NCI-H2196 (cell line): Measurements from ENCODE around the gene MAP4K2.

ENCODE experiments used
- DNase-seq: peaks from one replicate; lab custom pipeline; 2025; ENCODE audit not compliant: unreplicated experiment; lab: John Stamatoyannopoulos, UW

MAP4K2 gene

DNA sequence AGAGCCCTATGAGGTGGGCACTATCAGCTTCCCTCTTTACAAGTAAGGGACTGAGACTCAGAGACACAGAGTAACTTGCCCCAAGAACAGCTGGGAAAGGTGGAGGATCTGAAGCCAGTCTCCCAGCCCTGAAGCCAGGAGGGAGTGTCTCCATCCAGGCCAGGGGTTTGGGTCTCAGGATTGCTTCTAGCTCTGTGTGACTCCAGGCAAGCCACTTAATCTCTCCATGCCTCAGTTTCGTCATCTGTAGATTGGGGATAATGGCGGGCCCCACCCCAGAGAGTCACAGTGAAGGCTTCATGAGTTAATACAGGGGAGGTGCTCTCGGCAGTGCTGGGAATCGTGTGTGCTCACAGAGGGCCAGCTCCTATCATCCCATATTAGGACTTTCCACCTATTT is 10.5 kb downstream of the MAP4K2 start:
- no peak for DNase-seq

DNA sequence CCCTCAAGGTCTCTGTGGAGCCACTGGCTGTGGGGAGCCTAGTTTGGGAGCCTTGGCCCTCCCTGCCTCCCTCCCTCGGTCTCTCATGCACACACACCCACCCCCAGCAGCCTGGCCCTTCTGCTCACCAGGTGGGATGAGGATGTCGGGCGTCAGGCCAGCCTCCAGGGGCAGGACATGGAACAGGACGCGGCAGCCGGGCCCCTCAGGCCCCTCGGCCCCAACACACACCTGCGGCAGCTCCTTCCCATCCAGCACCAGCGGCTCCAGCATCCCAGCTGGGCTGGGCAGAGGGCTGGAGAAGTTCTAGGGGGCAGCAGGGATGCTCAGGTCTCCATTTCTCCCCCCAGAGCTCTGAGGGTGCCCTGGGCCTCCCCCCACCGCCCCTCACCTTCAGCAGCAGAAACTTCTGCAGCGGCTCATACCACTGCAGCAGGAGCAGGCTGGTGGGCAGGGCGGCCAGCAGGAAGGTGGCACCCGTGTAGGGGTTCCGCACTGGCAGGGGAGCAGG is 11.2 kb downstream of the MAP4K2 start:
- DNase-seq: no peak

DNA sequence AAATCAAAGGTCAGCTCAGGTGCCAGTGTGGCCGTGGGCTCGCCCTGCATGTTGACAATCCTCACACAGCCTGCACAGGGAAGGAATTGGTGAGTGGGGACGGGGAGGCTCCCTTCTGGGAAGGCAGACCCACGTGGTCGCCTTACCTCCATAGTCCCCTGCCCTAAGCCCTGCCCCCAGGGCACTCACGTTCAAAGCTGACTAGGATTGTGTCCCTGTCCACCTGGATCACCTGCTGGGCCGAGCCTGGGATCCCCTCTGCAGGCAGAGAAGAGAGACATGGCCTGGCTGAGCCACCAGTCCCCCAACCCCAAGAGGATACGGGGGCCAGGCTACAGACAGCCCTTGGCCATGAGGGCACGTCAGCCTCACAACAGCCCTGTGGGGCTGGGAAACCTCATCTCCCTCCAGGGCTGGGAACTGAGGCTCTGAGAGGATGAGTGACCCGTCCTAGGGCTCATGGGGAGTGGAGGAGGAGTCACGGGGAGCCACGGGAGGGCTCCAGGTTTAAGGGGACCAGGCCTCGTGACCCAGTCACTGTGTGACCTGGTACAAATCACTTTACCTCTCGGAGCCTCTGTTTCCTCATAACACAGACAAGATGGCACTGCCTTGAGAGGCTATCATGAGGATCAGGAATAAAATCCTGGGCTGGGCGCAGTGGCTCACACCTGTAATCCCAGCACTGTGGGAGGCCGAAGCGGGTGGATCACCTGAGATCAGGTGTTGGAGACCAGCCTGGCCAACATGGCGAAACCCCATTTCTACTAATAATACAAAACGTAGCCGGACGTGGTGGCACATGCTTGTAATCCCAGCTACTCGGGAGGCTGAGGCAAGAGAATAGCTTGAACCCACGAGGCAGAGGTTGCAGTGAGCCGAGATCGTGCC is 12.6 kb downstream of the MAP4K2 start:
- DNase-seq: no peak

- no peak for DNase-seq
Observed at GRCh38 chr11:64789331-64790204, 13.4 kb downstream of the MAP4K2 start.

DNA sequence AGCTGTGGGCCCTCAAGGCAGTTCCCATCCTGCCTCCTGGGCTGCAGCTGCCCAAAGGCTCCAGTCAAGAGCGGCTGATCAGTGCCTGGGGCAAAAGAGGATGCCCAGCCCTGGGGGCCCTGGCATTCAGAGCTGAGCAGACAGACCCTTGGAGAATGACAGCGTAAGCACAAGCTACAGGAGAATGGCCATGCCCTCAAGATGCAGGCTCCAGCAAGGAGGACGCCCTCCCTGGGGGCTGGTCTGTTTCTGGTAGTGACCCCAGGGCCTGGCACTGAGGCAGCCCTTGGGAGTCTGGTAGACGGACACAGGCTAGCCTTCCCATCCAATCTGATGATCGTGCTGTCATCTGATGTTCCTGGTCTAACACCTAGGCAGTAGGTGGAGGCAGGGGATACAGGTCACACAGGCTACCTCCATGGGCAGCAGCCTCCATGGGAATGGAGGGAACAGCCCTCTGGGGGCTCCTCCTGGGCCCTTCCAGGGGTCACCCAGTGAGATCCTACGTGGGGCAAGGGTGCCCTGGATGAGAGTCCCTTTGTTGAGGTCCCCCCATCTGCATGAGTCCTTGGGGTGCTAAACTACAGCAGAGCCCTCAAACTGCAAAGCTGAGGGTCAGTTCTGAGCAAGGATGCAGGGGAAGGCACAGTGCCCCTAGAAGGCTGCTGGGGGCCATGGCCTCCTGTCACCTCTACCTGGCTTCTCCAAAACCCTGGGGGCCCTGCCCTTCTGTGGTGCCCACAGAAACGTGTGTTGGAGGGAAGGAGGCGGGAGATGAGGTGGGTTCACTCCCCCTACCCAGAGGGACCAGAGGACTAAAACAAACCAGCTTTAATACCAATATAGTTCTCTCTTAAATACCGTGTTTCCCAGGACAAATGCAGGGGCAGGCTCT is 14.4 kb downstream of the MAP4K2 start:
- DNase-seq: no peak

DNA sequence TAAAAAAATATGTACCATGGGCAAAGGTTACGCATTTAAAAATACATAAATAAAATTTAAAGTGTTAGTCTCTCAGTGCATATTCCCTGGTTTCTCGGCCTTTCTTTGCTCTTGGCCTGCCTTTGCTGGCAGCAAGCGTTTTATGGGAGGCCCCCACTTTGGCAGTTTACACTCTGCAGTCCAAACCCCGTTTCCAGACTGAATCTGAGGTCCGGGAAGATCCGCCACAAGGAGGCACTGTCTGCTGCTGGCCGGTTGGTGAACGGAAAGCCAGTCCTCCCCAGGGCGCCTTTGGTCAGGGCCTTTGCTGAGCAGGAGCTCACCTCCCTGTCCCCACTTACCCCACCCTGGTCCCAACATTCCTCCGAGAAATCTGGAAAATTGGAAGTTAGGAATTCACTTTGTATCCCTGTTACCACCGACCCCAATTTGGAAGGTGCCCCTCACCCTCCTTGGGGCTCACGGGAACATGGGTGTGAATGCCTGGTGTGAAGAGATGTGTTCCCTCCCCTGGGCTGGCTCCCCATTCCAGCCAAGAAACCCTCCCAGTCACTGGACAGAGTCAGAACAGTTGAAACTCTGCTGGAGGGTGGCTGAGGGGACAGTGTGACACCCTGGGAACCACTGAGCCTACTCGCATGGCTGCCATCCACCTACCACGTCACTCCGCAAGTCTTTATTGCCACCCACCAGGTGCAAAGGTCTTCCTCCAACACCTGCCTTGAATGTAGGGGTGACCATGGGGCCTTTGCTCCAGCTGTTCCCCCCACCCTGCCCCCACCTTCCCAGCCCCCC is 15.3 kb downstream of the MAP4K2 start:
- peak; percentile 48 for DNase-seq

- DNase-seq: no peak
Observed at GRCh38 chr11:64786308-64786707, 16.7 kb downstream of the MAP4K2 start.

DNA sequence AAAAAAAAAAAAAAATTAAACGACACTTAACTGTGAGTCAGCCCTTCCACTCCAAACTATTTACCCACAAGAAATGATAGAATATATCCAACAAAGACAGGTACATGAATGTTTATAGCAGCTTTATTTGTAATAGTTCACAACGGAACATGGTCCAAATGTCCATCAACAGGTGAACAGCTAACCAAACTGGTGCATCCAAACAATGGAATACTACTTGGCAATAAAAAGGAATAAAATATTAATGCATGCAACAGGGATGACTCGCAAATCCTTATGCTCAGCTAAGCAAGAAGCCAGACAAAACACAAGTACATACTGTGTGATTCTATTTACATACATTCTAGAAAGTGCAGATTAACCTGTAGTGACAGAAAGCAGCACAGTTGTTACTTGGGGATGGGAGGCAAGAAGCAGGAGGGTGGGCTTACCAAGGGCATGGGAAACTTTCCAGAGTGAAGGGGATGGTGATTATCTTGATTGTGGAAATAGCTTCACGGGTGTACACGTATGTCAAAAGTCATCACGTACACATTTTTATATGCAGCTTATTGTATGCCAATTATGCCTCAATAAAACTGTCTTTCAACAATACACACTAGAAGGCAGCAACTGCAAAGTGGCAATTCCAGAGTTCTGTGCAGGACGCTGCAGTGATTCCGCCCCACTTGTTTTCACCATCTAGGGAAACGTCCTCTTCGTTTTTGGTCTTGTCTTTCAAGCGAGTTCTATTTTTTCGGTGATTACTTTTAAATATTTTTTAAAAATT is 18.0 kb downstream of the MAP4K2 start:
- DNase-seq: no peak

- peak; percentile 100 for DNase-seq
Observed at GRCh38 chr11:64778473-64779298, 24.3 kb downstream of the MAP4K2 start, which contains the start of gene SF1. Gene SF1, minus strand, starts transcription at chr11:64778542. Its CDS starts 150 bp downstream, at chr11:64778392.

DNA sequence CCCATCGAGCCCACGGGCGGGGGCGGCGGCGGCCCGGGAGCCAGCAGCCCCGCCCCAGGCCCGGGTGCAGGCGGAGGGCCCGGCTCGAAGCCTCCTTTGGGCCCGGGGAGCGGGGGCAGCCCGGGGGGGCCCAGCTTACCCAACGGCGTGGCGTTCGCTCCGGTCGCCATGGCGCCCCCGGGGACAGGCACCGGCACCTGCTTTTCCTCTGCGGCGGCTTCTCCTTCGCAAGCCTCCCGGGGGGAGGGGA is 24.9 kb downstream of the MAP4K2 start:
- no peak for DNase-seq

DNA sequence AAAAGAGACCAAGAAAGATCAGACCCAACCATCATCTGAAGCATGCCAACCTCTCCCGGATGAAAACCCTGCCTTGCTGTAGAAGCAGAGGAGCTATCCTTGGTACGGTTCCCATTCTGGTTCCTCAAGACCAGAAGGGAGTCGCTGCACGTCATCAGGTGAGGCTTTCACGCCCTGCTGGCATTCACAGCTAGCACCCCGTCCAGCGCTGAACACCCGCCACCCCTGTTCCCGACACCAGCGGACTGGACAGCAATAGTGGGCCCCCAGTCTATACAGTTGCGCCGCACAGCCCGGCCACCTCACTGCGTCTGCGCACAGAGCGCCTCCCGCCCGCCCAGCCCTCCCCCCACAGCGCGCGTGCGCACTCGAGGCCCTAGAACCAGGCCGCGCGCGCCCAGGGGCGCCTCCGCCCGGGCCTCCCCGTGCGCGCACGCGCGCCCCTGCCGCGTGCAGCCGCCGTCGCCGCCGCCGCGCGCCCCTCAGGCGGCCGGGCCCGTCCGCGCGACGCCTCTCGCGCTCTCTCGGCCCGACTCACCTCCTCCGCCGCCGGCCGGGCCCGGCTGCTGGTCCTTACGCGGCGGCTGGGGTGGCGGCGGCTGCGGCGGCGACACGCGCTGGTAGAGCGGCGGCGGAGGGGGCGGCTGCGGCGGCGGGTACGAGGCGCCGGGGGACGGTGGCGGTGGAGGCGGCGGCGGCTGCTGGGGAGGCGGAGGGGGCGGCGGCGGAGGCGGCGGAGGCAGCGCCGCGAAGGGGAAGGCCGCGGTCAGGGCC is 25.4 kb downstream of the MAP4K2 start:
- peak; percentile 94 for DNase-seq

- no peak for DNase-seq
Observed at GRCh38 chr11:64776875-64777274, 26.1 kb downstream of the MAP4K2 start.

GRCh38 chr11:64776425-64776824 is 26.6 kb downstream of the MAP4K2 start:
- no peak for DNase-seq

- no peak for DNase-seq
Observed at GRCh38 chr11:64774144-64774543, 28.9 kb downstream of the MAP4K2 start.

GRCh38 chr11:64772303-64773018 is 30.6 kb downstream of the MAP4K2 start:
- DNase-seq: no peak

DNA sequence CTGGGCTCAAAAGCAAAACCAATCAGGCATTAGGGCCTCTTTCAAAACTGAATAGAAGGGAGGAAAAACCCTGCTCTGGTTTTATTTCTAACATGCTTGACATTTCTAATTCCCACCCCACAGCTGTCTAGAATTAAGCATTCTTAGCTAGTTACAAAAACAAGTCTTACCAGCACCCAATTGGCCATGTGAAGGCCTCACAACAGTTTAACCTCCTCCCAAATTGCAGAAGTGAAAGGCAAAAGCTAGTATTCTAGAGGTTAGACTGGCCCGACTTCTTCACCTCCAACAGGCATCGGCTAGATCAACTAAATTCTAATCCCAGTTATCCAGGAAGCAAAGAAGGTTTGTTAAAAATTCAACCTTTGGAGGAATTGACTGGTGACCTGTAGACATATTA is 31.2 kb downstream of the MAP4K2 start:
- no peak for DNase-seq

DNA sequence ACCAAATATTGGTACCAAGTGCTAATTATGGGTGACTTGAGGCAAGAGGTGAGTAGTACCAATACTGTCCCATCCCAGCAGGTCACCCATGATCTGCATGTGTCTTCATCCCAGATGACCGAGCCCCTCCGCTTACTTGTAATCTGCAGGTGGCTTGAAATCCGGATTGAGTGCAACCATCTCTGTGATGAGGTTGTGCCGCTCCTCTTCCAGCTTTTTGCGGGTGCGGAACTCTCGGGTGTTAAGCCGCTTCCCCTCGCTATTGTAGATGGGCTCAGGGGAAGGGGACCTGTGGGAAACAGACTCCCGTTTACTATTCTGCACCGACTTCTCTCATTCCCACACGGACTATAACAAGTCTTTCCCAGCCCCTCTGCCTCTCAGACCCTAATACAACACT is 32.9 kb downstream of the MAP4K2 start:
- no peak for DNase-seq
